Stimulated activated naive CD4-positive, alpha-beta T cell (primary cell): Measurements from ENCODE around the gene SMIM38.

Experiments used
- DNase-seq, 6 experiments: peaks; one replicate each; lab custom pipeline; 2025; lab: John Stamatoyannopoulos, UW

SMIM38 gene

GRCh38 chr11:69155302-69156234, at the start of gene SMIM38:
TSS of gene SMIM38 (plus strand) at chr11:69155935. CDS start at chr11:69157847, 1,912 bp downstream.
- DNase-seq = no peak

- no peak for DNase-seq
Measured at GRCh38 chr11:69106031-69106811, 49.5 kb upstream of the SMIM38 start.

DNA sequence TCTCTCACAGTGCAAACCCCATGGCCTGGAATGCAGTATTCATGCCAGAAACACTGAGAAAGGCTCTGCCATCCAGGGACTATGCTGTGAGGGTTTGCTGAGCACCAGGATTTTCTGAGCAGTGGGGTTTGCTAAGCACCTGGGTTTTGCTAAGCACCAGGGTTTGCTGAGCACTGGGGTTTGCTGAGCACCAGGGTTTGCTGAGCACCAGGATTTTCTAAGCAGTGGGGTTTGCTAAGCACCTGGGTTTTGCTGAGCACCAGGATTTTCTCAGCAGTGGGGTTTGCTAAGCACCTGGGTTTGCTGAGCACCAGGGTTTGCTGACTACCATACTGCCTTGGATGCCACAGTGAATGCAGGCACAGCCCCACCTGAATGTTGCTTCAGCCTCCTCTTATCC, 48.3 kb upstream of the SMIM38 start:
- DNase-seq = no peak

DNA sequence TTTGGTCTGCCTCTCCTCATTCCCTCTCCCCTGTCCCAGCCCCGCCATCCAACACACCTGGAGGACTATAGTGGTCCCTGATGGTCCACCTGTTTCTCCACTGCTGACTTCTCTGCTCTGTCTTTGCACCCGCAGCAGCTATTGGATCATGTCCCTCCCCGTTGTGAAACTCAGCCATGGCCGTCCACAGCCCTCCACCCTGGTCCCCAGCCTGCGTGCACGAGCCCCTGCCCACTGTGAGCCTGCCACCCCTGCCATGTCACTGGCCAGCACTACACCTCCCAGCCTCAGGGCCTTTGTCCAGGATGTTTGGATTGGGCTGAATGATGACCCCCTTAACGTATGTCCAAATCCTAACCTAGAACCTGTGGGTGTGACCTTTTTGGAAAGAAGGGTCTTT, 47.7 kb upstream of the SMIM38 start:
- DNase-seq = no peak

- no peak for DNase-seq
Measured at GRCh38 chr11:69108559-69108958, 47.2 kb upstream of the SMIM38 start.

GRCh38 chr11:69109101-69109500, 46.6 kb upstream of the SMIM38 start:
- DNase-seq = no peak

DNA sequence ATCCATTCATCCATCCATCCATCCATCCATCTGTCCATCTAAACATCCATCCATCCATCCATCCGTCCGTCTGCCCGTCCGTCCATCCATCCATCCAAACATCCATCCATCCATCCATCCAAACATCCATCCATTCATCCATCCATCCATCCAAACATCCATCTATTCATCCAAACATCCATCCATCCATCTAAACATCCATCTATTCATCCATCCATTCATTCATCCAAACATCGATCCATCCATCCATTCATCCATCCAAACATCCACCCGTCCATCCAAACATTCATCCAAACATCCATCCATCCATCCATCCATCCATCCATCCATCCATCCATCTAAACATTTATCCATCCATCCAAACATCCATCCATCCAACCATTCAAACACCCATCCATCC, 45.3 kb upstream of the SMIM38 start:
- DNase-seq = no peak

GRCh38 chr11:69111624-69112542, 43.9 kb upstream of the SMIM38 start:
- no peak for DNase-seq

GRCh38 chr11:69113226-69113625, 42.5 kb upstream of the SMIM38 start:
- DNase-seq = no peak

GRCh38 chr11:69113646-69114340, 41.9 kb upstream of the SMIM38 start:
- DNase-seq = no peak

- no peak for DNase-seq
Measured at GRCh38 chr11:69114362-69114761, 41.4 kb upstream of the SMIM38 start.

DNA sequence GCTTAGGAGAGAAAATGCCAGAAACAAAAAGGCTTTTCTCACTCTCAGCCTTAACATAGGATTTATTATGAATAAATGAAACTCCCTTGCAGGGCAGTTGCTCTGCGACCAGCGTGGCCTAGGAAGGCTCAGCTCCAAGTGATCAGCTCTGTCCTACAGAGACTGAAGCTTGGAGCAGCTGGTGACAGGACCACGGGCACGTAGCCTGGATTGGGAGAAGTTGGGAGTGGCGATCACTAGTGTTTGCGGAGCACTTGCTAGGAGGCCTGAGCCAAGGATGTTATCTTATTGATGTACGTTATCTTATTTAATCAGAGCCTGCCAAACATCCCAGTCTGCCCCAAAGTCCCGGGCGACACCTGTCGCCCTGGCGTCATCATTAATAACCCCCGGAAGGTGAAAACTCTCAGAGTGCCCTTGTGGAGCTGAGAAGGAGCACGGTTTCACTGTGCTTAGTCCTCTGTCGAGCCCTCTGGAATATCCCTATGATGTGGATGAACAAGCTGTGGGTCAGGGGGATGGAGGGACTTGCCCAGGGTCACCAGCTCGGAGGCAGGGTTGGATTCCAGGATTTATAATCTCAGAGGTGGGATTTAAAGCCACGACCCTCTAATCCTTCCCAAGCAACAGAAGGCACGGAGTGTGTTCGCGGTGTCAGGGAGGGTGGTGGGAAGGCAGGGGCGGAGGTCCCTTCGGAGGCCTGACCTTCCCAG, 40.8 kb upstream of the SMIM38 start:
- DNase-seq = no peak

DNA sequence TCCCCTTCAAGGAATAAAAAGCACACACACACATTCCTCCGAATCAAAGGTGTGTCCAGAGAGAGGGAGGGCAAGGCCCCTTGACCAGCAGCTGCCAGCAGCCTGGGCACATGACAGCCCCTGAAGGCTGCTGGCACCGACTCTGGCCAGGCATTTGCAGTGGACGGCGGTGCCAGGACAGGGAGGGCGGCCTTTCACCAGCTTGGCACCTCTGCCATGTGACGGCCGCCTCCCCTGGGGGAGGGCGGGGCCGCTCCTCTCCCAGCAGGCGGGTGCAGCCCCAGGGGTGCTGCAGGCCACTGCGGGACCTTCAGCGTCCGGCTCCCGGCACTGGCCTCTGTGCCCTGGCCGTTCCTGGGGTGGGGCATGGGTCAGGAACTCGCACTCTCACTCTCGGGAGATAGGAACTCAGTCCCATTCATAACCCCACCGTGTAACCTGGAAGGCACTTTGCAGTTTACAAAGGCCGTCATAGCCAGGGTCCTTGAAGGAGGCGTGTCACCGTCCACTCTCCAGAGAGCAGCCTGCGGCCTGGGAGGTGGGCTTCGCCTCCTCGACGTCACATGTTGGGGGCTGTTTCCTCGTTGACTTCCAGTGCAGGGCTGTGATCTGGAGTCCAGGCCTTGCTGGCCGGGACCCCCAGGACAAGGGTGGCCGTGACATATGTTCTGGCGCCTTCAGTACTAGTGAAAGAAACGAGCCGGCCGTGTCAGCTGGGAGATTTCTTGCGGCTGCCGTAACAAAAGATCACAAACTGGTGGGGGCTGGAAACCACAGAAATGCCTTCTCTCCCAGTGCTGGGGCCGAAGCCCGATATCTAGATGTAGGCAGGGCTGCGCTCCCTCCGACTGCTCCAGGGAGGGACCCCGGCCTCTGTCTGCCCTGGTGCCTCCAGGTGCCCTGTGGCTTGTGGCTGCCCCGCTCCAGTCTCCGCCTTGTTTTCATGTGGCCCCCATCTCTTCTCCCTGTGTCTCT, 39.9 kb upstream of the SMIM38 start:
- DNase-seq = no peak

DNA sequence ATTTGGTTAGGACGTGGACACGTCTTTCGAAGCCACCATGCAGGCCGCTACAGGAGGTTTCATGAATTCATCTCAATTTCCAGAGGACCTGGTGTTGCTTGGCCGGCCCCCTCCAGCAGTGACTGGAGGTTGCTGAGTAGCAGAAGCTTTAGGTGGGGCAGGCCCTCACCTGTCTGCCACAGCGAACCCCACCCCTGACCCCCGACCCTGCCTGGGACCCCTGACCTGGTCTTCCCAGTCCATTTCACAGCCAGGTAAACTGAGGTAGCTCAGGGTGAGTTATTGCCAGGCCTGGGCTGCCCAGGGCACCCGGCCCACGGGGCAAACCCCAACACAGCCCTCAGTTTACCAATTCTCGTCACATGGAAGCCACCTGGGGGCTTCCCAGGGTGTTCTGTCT, 39.1 kb upstream of the SMIM38 start:
- DNase-seq = no peak

- DNase-seq = no peak
Measured at GRCh38 chr11:69119190-69119589, 36.5 kb upstream of the SMIM38 start.

GRCh38 chr11:69120096-69120875, 35.4 kb upstream of the SMIM38 start:
- no peak for DNase-seq

- peak in 2 of 6 experiments; percentile 9 to 36 for DNase-seq
Measured at GRCh38 chr11:69121021-69121420, 34.7 kb upstream of the SMIM38 start.

DNA sequence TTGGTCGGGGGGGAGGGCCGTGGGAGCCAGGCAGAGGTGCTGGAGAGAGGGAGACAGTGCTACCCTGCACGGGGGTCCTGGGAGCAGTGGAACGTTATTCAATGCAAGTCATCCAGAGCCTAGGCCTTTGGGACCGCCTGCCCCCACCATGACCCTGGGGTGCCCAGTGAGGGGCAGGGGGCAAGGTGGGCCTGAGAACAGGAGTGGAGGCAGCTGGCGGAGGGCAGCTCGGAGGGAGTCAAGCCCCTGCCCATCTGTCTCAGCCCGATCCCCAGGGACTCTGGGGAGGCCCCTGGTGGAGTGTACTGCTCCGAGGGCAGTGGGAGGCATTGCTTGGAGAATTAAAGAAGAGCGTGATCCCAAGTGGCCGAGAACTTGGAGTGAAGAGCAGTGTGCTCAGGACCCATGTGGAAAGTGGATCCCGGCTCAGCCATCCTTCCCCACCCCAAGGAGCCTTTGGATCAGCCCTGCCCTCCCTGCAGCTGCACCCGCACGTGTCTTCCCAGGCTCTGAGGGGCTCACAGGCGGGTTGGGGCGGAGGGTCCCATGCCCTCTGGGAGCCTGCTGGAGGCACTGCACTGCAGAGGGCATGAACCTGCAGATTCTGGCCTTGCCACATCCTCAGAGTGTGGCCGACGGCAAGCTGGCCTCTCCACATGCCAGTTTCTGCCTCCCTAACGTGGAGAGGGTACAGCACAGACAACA, 34.0 kb upstream of the SMIM38 start:
- no peak for DNase-seq
